HCT116 (cell line): ENCODE data around the gene ACTL10.

Source experiments
- CTCF ChIP-seq, 3 experiments: fragments of 200-600 bp in 1 of 3; sonication (generic) in 1 of 3; IDR thresholded peaks in 2 of 3; conservative IDR thresholded peaks in 1 of 3; 2 replicates each; pipeline ENCODE4 v1.5.1; 2012 to 2017; ENCODE audit warnings: low read depth in 2 of 3, low read length in 2 of 3, antibody characterized with exemption in 1 of 3, borderline replicate concordance in 1 of 3, control low read depth in 1 of 3, mild to moderate bottlenecking in 1 of 3, mixed read lengths in 1 of 3, mixed run types in 1 of 3, moderate library complexity in 1 of 3; ENCODE audit not compliant: insufficient read depth in 1 of 3
- EZH2 ChIP-seq: fragments of 200-600 bp; sonication (generic); IDR thresholded peaks from 2 replicates; pipeline ENCODE4 v1.6.1; 2017; ENCODE audit warnings: antibody characterized with exemption, mixed run types
- EZH2phosphoT487 ChIP-seq: fragments of 200-600 bp; IDR thresholded peaks from 2 replicates; pipeline ENCODE4 v1.6.1; 2018; ENCODE audit warnings: antibody characterized with exemption, borderline replicate concordance
- FOSL1 ChIP-seq: IDR thresholded peaks from 2 replicates; pipeline ENCODE4 v1.6.1; 2012; ENCODE audit warnings: low read depth
- MAX ChIP-seq: IDR thresholded peaks from 2 replicates; pipeline ENCODE4 v1.6.1; 2012
- POLR2A ChIP-seq: IDR thresholded peaks from 2 replicates; pipeline ENCODE4 v1.7.0; 2011; ENCODE audit warnings: borderline replicate concordance; ENCODE audit not compliant: insufficient read depth, insufficient read length; ENCODE audit errors: extremely low read depth
- POLR2AphosphoS5 ChIP-seq: IDR thresholded peaks from 2 replicates; pipeline ENCODE4 v1.6.1; 2011; ENCODE audit warnings: mild to moderate bottlenecking, low read depth, low read length, moderate library complexity
- SRF ChIP-seq: IDR thresholded peaks from 2 replicates; pipeline ENCODE4 v1.6.1; 2012; ENCODE audit warnings: low read depth
- TCF7L2 ChIP-seq: IDR thresholded peaks from 2 replicates; pipeline ENCODE4 v1.7.0; 2011; ENCODE audit warnings: borderline replicate concordance, inconsistent platforms; ENCODE audit not compliant: insufficient read depth, insufficient read length; ENCODE audit errors: extremely low read depth

DNA sequence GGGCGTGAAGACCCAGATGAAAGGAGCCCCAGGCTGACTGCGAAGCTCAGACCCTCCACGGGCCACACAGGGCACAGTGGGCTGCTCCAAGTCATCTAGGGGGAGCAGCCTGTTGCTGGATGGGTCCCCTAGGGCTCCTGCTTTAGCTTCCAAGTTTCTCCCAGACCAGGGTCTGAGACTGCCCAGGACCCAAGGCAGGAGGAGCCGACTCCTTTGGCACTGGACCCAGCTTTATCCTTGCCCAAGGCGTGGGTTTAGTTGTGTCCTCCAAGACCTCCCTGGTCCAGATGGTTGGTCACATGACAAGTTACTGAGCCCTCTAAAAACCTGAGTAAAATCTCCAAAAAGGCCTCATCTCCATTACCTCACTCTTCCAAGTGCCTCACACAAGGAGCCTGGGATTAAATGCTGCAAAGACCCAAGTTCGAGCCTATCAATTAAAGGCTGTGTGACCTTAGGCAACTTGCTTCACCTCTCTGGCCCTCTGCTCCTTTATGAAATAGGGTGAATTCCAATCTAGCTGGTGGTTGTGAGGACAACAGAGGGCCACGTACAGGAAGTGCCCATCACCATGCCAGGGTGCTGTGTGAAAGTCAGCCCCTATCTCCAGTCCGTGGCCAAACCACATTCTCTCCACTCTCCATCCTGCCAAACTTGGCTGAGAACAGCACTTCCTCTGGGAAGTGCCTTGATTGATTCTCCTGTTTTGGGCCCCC is 5.0 kb downstream of the ACTL10 start:
- TF ChIP-seq EZH2 (no peak), FOSL1 (no peak), CTCF (IDR thresholded peaks at IDR 0.05 in 2 of 3, conservative IDR thresholded peaks at IDR 0.05 in 1 of 3; ENCODE audit: borderline replicate concordance in 1 of 3, insufficient read depth in 1 of 3, low read depth in 2 of 3, low read length in 2 of 3) (no peak), SRF (no peak), EZH2phosphoT487 (no peak), POLR2A (no peak), POLR2AphosphoS5 (no peak), MAX (no peak), TCF7L2 (no peak)
